GM18507 (cell line): ENCODE data around the gene KIF18A.

ENCODE experiments used
- DNase-seq: peaks from one replicate; pipeline ENCODE4 v3.0.0; 2011; ENCODE audit warnings: low read depth; ENCODE audit not compliant: insufficient read length; ENCODE audit errors: extremely low spot score
- FAIRE-seq: peaks from 2 replicates; lab custom pipeline; 2011; peaks lifted over from hg19 to GRCh38; lab: Jason Lieb, UNC

The KIF18A gene

GRCh38 chr11:27973851-27974536, 134.0 kb downstream of the KIF18A start:
- FAIRE-seq (no peak), DNase-seq (no peak)

- FAIRE-seq: no peak
These were observed 135.3 kb downstream of the KIF18A start for GRCh38 chr11:27972522-27973170.

GRCh38 chr11:27971171-27971570, 136.8 kb downstream of the KIF18A start:
- no peak for DNase-seq
- no peak for FAIRE-seq

More at GRCh38 chr11:27972522-27973170, 135.3 kb downstream of the KIF18A start:
- DNase-seq: no peak
